HG03039 (cell line): ENCODE results near the gene NREP.

Experiments used
- ATAC-seq: cut with Tn5 transposase; IDR thresholded peaks from one replicate; pipeline ENCODE4 v1.9.1; 2021; ENCODE audit warnings: mild to moderate bottlenecking, moderate library complexity; ENCODE audit not compliant: unreplicated experiment

NREP gene

GRCh38 chr5:111699324-111699723 lies 57.7 kb downstream of the NREP start:
- no peak for ATAC-seq

DNA sequence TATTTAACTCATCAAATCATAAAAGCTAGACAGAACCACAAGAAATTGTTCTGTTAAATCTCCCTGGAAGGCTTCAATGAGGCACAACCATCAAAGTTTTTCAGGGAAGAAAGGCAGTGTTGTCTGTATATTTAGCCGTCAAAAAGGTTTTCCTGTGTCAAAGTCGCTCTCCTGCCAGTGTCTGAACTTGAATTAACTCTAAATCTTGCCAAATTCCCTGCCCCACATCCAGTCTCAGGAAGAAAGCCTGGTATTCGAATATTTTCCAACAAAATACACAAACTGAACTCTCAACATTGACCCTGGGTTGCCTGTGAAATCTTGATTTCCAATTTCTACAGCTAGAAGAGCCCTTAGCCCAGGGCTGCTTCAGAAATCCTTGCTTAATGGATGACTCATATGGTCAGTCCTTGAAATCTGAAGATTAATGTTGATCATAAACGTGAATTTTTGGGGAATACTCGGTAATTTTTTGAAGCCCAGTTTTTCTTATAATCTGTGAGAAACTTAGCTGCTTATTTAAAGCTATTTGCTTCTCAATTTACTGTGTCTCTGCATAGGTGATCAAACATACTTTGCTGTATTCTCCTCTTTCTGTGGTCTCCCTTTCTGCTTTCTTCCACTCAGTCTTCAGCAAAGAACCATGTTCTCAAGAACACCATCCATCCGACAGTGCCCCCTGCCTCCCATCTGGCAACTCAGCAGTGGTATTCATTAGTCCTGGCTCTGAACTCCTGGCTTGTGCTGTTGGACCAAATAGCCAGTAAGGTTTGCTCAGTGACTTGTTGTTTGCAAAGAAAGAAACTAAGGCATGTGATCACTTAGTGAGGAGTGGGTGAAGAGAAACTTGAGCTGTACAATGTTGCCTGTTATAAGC lies 58.9 kb downstream of the NREP start:
- ATAC-seq: no peak

GRCh38 chr5:111697215-111697614 lies 59.8 kb downstream of the NREP start:
- ATAC-seq: no peak

DNA sequence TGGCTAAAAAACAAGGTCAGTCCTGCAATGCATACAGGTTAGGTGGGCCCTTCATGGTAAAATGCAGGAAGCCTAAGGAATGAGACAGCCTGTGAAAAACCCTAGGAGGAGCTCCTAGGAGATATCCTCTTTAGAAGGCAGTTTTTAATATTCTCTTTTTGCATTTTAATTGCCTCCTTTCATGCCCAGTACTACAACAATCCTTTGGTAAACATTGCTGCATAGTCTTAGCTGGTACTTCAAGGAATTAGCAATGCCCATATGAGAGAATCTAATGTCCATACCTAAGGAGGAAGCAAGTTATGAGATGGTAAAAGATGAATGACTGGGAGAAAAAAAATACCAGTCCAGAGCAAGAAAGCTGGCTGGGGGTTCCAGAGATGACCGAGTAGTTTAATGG lies 61.0 kb downstream of the NREP start:
- ATAC-seq: no peak

DNA sequence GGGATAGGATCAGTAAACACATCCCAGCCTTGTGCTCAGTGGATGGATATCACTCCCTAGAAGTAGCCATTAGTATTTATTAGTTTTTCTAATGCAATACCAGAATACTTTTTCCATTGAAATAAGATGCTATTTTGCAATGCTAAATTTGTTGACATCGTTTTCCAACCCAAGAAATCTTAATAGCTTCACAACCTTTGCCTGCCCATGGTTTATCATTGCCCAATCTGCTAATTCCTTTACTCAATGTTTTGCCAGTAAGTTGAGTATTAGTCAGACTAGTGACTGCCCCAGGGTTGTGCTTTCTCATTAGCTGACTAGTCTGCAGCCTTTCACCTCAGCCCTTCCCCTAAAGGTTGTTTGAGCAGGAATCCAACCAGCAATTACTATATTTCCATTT lies 62.9 kb downstream of the NREP start:
- no peak for ATAC-seq

DNA sequence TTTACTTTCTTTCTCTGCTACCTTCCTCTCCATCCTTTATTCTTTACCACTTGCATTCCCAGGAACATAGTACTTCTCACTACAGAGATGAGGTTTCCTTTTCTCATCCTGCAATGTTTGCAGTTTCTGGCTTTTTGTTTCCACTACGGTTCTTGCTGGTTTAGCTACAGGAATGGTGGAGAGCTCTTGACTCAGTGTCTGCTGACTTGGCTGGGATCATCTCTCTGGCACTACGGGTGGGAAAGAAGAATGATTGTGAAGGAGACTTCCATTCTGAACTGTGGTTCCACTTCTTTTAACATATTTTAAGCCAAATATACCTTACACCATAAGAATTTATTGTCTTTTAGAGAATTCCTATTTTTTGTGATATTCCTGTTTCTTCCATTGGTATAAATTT lies 65.1 kb downstream of the NREP start:
- ATAC-seq: no peak

GRCh38 chr5:111691508-111691907 lies 65.5 kb downstream of the NREP start:
- no peak for ATAC-seq

GRCh38 chr5:111689357-111689935 lies 67.5 kb downstream of the NREP start:
- no peak for ATAC-seq

DNA sequence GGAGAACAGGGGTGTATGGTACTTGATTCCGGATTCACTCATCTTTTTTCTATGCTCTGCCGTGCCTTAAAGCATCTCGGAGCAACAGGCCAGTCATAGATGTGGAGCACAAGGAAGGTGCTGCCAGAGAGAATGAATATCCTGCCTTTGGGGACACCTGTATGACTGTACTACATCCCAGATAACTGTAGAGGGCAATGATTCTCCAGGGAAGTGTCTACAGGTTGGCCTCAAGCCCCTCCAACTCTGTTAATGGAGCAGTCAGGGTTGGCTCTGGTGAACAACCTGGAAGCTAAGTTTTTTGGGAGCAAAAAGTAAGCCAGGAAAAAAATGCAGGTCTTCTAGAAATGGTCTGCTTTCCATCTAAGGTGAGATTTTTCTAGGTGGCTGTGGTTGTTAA lies 71.0 kb downstream of the NREP start:
- no peak for ATAC-seq

DNA sequence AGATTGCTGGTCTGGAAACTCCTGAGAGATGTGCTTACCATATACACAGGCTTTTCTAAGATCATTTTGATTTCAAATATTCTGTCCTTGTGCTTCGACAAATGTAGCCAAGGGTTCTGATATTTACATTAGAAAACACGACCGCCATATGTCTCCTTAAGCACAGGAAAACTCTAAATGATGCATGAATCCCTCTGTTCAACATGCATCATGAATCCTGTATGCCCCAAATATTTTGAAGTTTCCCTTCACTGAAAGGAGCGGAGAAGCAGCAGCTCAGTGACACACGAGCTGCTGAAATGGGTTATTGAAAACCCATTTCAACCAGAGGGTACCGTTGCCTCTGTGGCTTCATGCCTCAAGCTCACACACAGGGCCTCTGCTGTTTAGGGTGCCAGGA lies 74.4 kb downstream of the NREP start:
- no peak for ATAC-seq

GRCh38 chr5:111682121-111682520 lies 74.9 kb downstream of the NREP start:
- no peak for ATAC-seq

- no peak for ATAC-seq
Measured at GRCh38 chr5:111681414-111682120, 75.4 kb downstream of the NREP start.

GRCh38 chr5:111680737-111681413 lies 76.1 kb downstream of the NREP start:
- no peak for ATAC-seq

DNA sequence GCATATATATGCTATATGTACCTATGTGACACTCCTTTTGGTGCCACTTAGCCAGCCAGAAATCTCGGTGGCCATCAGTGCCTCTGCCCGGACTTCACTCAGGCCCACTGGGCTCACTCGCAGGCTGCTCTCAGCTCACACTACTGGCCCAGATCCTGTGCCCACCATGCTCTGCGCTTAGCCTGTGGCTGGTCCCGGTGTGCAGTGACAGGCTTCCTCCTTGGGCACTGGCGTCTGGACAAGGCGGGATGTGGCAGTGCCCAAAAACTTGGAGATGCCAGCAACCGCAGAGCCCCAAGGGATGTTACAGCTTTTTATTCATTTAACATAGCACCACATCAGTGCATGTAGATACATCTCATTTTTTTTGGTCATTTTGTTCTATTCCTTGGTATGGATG lies 77.4 kb downstream of the NREP start:
- no peak for ATAC-seq
